Upper lobe of left lung (tissue), 6 donors: ENCODE data around the gene AHNAK. TPM values are rescaled to one million over a fixed set of nuclear protein-coding genes. Genes with fewer than 3 reads are reported as not detected.

Experiments
- ATAC-seq, 2 donors: fragments of 200-7000 bp; cut with Tn5 transposase; one replicate each; pipeline ENCODE4 v1.9.1; 2022; ENCODE audit warnings: mild to moderate bottlenecking in 2 of 2, moderate library complexity in 2 of 2; ENCODE audit not compliant: low FRiP score in 2 of 2
- DNase-seq, 2 donors: peaks; one replicate each; pipeline ENCODE4 v3.0.0-alpha.2; 2019 to 2020
- H3K27ac ChIP-seq, 4 donors: fragments of 200-600 bp; sonication (generic); one replicate each; pipeline ENCODE4 v1.5.1; 2016 to 2019
- H3K27me3 ChIP-seq, 4 donors: fragments of 200-600 bp; sonication (generic); one replicate each; pipeline ENCODE4 v1.5.1; 2017 to 2019
- H3K36me3 ChIP-seq, 4 donors: fragments of 200-600 bp; sonication (generic); one replicate each; pipeline ENCODE4 v1.5.1; 2016 to 2019
- H3K4me1 ChIP-seq, 4 donors: fragments of 200-600 bp; sonication (generic); one replicate each; pipeline ENCODE4 v1.5.1; 2018 to 2019
- H3K4me3 ChIP-seq, 4 donors: fragments of 200-600 bp; sonication (generic); one replicate each; pipeline ENCODE4 v1.5.1; 2017 to 2019; ENCODE audit warnings: mild to moderate bottlenecking in 2 of 4, moderate library complexity in 1 of 4
- H3K9me3 ChIP-seq, 4 donors: fragments of 200-600 bp; sonication (generic); one replicate each; pipeline ENCODE4 v1.5.1; 2018 to 2019
- CTCF ChIP-seq, 6 experiments: fragments of 450-650 bp in 4 of 6; fragments of 200-600 bp in 2 of 6; sonication (generic) in 2 of 6; IDR thresholded peaks; one replicate each; pipeline ENCODE4 v1.5.1; 2016 to 2019; ENCODE audit warnings: antibody characterized with exemption in 6 of 6
- EP300 ChIP-seq, 4 donors: sonication (generic); formaldehyde crosslinking; IDR thresholded peaks; one replicate each; pipeline ENCODE4 v1.5.1; 2017; ENCODE audit warnings: antibody characterized with exemption in 4 of 4, control low read depth in 2 of 4
- POLR2A ChIP-seq, 4 donors: fragments of 450-650 bp; IDR thresholded peaks; one replicate each; pipeline ENCODE4 v1.5.1; 2016 to 2017; ENCODE audit warnings: antibody characterized with exemption in 4 of 4, mild to moderate bottlenecking in 2 of 4
- POLR2AphosphoS5 ChIP-seq, 2 donors: sonication (generic); formaldehyde crosslinking; IDR thresholded peaks; one replicate each; pipeline ENCODE4 v1.5.1; 2017; ENCODE audit warnings: antibody characterized with exemption in 2 of 2
- WGBS, 2 donors: methylation state at CpG; one replicate each; pipeline ENCODE4 v1.1.5; 2017 to 2018; 5-methylcytosine and 5-hydroxymethylcytosine counted together
- total RNA-seq, 6 donors: library from RNA; depleted of rRNA in 4 of 6; stranded (reverse); fragments of >200 nt in 4 of 6; gene quantifications; one replicate each; pipeline versions ENCODE4 v1.1.0 to v1.2.1, GENCODE V29; 2016 to 2021
- donor health status: DM: no; HTN: no; CAD: no; lungs with moderate emphysema.
- donor health status: DM: no; HTN: yes; CAD: no; lungs with severe emphysema.

The AHNAK gene
- total RNA-seq, 6 donors from 2014 or later, result 583 to 1,153 (median 829) TPM

- peak overlapping the region in 2 of 4 donors; percentile 15 to 67 for H3K27ac ChIP-seq
- whole genome bisulfite sequencing, 2 donors, result 92 to 95% methylated on average over 3 of the region's 3 CpGs
- no peaks in the 10 kb centered on the region for H3K9me3 ChIP-seq
- TF ChIP-seq POLR2AphosphoS5 (IDR thresholded peaks at IDR 0.05) (no peak), CTCF (IDR thresholded peaks at IDR 0.05) (no peak), EP300 (IDR thresholded peaks at IDR 0.05) (no peak), POLR2A (IDR thresholded peaks at IDR 0.05) (no peak)
- H3K4me3 ChIP-seq, result no peak overlapping the region
- DNase-seq, result no peak
- no peaks in the 10 kb centered on the region for H3K36me3 ChIP-seq
- no peaks in the 10 kb centered on the region for H3K27me3 ChIP-seq
- peaks cover 0 to 15% (median 9%) of the 10 kb centered on the region in 4 donors for H3K4me1 ChIP-seq
- ATAC-seq, result no peak
Observed at GRCh38 chr11:62420882-62421281, 125.7 kb downstream of the AHNAK start.

GRCh38 chr11:62419943-62420342 is 126.7 kb downstream of the AHNAK start:
- Histone ChIP-seq H3K36me3 (no peaks in the 10 kb centered on the region), H3K4me3 (no peak overlapping the region), H3K9me3 (no peaks in the 10 kb centered on the region), H3K27me3 (no peaks in the 10 kb centered on the region), H3K27ac (peak overlapping the region in 2 of 4 donors; percentile 15 to 67), H3K4me1 (peaks cover 0 to 11% (median 5%) of the 10 kb centered on the region in 4 donors)
- DNase-seq, result no peak
- 57 to 68% methylated on average over 1 of the region's 1 CpG for WGBS, 2 donors
- ATAC-seq, result no peak
- TF ChIP-seq EP300 (IDR thresholded peaks at IDR 0.05), result no peak
- no peak for TF ChIP-seq POLR2AphosphoS5 (IDR thresholded peaks at IDR 0.05)
- TF ChIP-seq POLR2A (IDR thresholded peaks at IDR 0.05), result no peak
- no peak for TF ChIP-seq CTCF (IDR thresholded peaks at IDR 0.05)

GRCh38 chr11:62419314-62419929 is 127.2 kb downstream of the AHNAK start:
- Histone ChIP-seq H3K4me3 (no peak overlapping the region), H3K4me1 (peaks cover 0 to 7% (median under 1%) of the 10 kb centered on the region in 4 donors), H3K27me3 (no peaks in the 10 kb centered on the region), H3K9me3 (no peaks in the 10 kb centered on the region), H3K36me3 (no peaks in the 10 kb centered on the region), H3K27ac (peak overlapping the region in 2 of 4 donors; percentile 15 to 67)
- no peak for DNase-seq
- WGBS, 2 donors, result 39 to 53% methylated on average over 5 of the region's 5 CpGs
- no peak for ATAC-seq
- TF ChIP-seq POLR2A (IDR thresholded peaks at IDR 0.05) (no peak), POLR2AphosphoS5 (IDR thresholded peaks at IDR 0.05) (no peak), CTCF (IDR thresholded peaks at IDR 0.05) (no peak), EP300 (IDR thresholded peaks at IDR 0.05) (no peak)

- Histone ChIP-seq H3K27ac (peak within 1 kb of the TSS in 2 of 4 donors; percentile 15 to 67), H3K27me3 (no peaks in the 10 kb centered on the region), H3K9me3 (no peaks in the 10 kb centered on the region), H3K36me3 (no peaks in the 10 kb centered on the region), H3K4me1 (peaks cover 0 to 7% (median 0%) of the 10 kb centered on the region in 4 donors), H3K4me3 (no peak within 1 kb of the TSS)
- TF ChIP-seq EP300 (IDR thresholded peaks at IDR 0.05), result no peak
- no peak for TF ChIP-seq POLR2A (IDR thresholded peaks at IDR 0.05)
- no peak for TF ChIP-seq POLR2AphosphoS5 (IDR thresholded peaks at IDR 0.05)
- no peak for TF ChIP-seq CTCF (IDR thresholded peaks at IDR 0.05)
- 80 to 93% methylated on average over 2 to 4 of the region's 4 CpGs for WGBS, 2 donors
- ATAC-seq (no peak), DNase-seq (no peak)
Observed at GRCh38 chr11:62418733-62419132, 127.9 kb downstream of the AHNAK start, which contains the start of gene SCGB1A1. Gene SCGB1A1 (plus strand): TSS chr11:62419033. CDS start chr11:62419096, 63 bp downstream.

GRCh38 chr11:62418136-62418535 is 128.5 kb downstream of the AHNAK start:
- 72 to 83% methylated on average over 5 of the region's 5 CpGs for WGBS, 2 donors
- peaks cover 0 to 7% (median 0%) of the 10 kb centered on the region in 4 donors for H3K4me1 ChIP-seq

More at GRCh38 chr11:62418136-62418535, 128.5 kb downstream of the AHNAK start:
- Histone ChIP-seq H3K9me3 (no peaks in the 10 kb centered on the region), H3K36me3 (no peaks in the 10 kb centered on the region), H3K4me3 (no peak overlapping the region), H3K27ac (peak overlapping the region in 1 of 4 donors; percentile 35), H3K27me3 (no peaks in the 10 kb centered on the region)
- ATAC-seq (no peak), DNase-seq (no peak)
- TF ChIP-seq CTCF (IDR thresholded peaks at IDR 0.05) (no peak), EP300 (IDR thresholded peaks at IDR 0.05) (no peak), POLR2AphosphoS5 (IDR thresholded peaks at IDR 0.05) (no peak), POLR2A (IDR thresholded peaks at IDR 0.05) (no peak)
